ENCODE data around the gene DSP. TPM values are rescaled to one million over a fixed set of nuclear protein-coding genes. Genes with fewer than 3 reads are reported as not detected.

Gene DSP
- total and polyA plus RNA-seq, 4 donors = 25.0 to 74.7 (median 34.1) TPM

DNA sequence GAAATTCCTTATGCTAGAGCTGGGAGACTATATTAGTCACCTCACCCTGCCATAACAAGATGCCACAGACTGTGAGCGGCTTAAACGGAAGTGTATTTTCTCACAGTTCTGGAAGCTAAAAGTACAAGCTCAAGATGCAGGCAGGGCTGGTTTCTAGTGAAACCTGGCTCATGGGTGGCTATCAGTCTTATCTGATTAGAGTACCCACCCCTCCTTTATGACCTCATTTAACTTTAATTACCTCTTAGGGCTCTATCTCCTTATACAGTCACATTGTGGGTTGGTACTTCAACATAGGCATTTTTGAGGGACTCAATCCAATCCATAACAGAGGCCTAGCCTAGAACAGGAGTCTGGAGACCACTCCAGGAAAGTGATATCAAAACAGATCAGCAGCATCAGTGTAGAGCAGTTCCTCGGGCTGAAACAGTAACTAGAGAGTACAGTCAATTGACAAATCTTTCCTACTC lies 46.2 kb downstream of the DSP start:
- Histone ChIP-seq H3K9ac (ENCODE audit: low read depth in 1 of 2, low read length in 2 of 2) (no peak overlapping the region), H3K4me1 (ENCODE audit: control insufficient read depth in 4 of 4, insufficient read depth in 4 of 4, low read length in 3 of 4) (peaks cover 2 to 24% (median 10%) of the 10 kb centered on the region in 4 donors), H3K36me3 (ENCODE audit: control insufficient read depth in 4 of 4, insufficient read depth in 3 of 4, low read depth in 1 of 4, low read length in 3 of 4) (peaks cover 7 to 25% (median 17%) of the 10 kb centered on the region in 4 donors), H3K27me3 (ENCODE audit: control insufficient read depth in 4 of 4, insufficient read depth in 4 of 4, low read length in 3 of 4) (no peaks in the 10 kb centered on the region), H3K4me3 (ENCODE audit: low read depth in 1 of 3, low read length in 3 of 3) (no peak overlapping the region), H3K9me3 (ENCODE audit: control insufficient read depth in 4 of 4, low read length in 3 of 4) (no peaks in the 10 kb centered on the region), H3K27ac (ENCODE audit: low read depth in 1 of 2, low read length in 2 of 2) (no peak overlapping the region)
- TF ChIP-seq HNF4G (IDR thresholded peaks at IDR 0.05) (no peak), FOXA2 (IDR thresholded peaks at IDR 0.05) (no peak), MAX (IDR thresholded peaks at IDR 0.05) (no peak), REST (IDR thresholded peaks at IDR 0.05) (no peak), HNF4A (conservative IDR thresholded peaks at IDR 0.05) (no peak), EGR1 (IDR thresholded peaks at IDR 0.05; ENCODE audit: low read depth in 2 of 2) (no peak), GABPA (IDR thresholded peaks at IDR 0.05 in 1 of 2, conservative IDR thresholded peaks at IDR 0.05 in 1 of 2) (no peak), ZBTB33 (IDR thresholded peaks at IDR 0.05) (no peak), JUND (IDR thresholded peaks at IDR 0.05) (no peak), SP1 (IDR thresholded peaks at IDR 0.05) (no peak), RXRA (IDR thresholded peaks at IDR 0.05) (no peak), NR2F2 (IDR thresholded peaks at IDR 0.05) (no peak), RAD21 (IDR thresholded peaks at IDR 0.05) (no peak), TAF1 (conservative IDR thresholded peaks at IDR 0.05) (no peak), FOXA1 (IDR thresholded peaks at IDR 0.05) (no peak)
- TF ChIP-seq, protein P1, sequence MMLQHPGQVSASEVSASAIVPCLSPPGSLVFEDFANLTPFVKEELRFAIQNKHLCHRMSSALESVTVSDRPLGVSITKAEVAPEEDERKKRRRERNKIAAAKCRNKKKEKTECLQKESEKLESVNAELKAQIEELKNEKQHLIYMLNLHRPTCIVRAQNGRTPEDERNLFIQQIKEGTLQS (IDR thresholded peaks at IDR 0.05) = no peak
- DNase-seq (ENCODE audit: low spot score) = no peak
- 67% methylated on average over 3 of the region's 3 CpGs for WGBS

DNA sequence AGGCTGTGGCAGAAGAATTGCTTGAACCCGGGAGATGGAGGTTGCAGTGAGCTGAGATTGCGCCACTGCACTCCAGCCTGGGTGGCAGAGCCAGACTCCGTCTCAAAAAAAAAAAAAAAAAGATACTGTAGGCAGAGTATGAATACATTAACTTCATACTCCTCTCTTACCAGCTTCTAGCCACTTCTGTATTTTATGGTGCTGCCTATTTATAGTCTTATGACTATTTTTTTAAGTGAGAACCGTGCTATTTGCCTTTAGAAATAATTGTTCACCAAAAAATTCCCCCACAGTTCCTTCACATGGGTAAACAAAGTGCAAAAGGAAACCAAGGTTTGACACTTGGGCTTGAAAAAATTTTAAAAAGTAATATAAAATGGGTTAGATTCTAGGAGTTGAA lies 47.0 kb downstream of the DSP start:
- WGBS = 60% methylated on average over 4 of the region's 4 CpGs
- H3K27me3 ChIP-seq (ENCODE audit: control insufficient read depth in 4 of 4, insufficient read depth in 4 of 4, low read length in 3 of 4) = no peaks in the 10 kb centered on the region
- H3K4me1 ChIP-seq (ENCODE audit: control insufficient read depth in 4 of 4, insufficient read depth in 4 of 4, low read length in 3 of 4) = peaks cover 5 to 30% (median 11%) of the 10 kb centered on the region in 4 donors
- DNase-seq (ENCODE audit: low spot score) = no peak
- H3K27ac ChIP-seq (ENCODE audit: low read depth in 1 of 2, low read length in 2 of 2) = no peak overlapping the region
- no peaks in the 10 kb centered on the region for H3K9me3 ChIP-seq (ENCODE audit: control insufficient read depth in 4 of 4, low read length in 3 of 4)
- H3K36me3 ChIP-seq (ENCODE audit: control insufficient read depth in 4 of 4, insufficient read depth in 3 of 4, low read depth in 1 of 4, low read length in 3 of 4) = peaks cover 0 to 17% (median 11%) of the 10 kb centered on the region in 4 donors
- H3K9ac ChIP-seq (ENCODE audit: low read depth in 1 of 2, low read length in 2 of 2) = no peak overlapping the region
- H3K4me3 ChIP-seq (ENCODE audit: low read depth in 1 of 3, low read length in 3 of 3) = no peak overlapping the region
- no peak for TF ChIP-seq GABPA (IDR thresholded peaks at IDR 0.05 in 1 of 2, conservative IDR thresholded peaks at IDR 0.05 in 1 of 2)
- no peak for TF ChIP-seq HNF4G (IDR thresholded peaks at IDR 0.05)

Measured in liver (tissue), 9 donors.